Effector memory CD4-positive, alpha-beta T cell (primary cell): Measurements from ENCODE around the gene WDR13.
"Not testable (repeated sequence)": the region's sequence is repeated elsewhere in the genome, so short reads cannot be mapped to it uniquely, and the experiment has no call there.

Experiments
- DNase-seq, 3 donors: peaks; one replicate each; pipeline ENCODE4 v3.0.0-alpha.2; 2020
- H3K27ac ChIP-seq: 2 replicates; pipeline ENCODE4 v1.7.0; 2013; ENCODE audit warnings: mild to moderate bottlenecking, low read length, moderate library complexity; ENCODE audit not compliant: insufficient read depth, poor library complexity, severe bottlenecking
- H3K27me3 ChIP-seq: replicated peaks from 2 replicates; pipeline ENCODE4 v1.7.0; 2013; ENCODE audit warnings: mild to moderate bottlenecking, low read length; ENCODE audit not compliant: insufficient read depth, control insufficient read depth, poor library complexity, severe bottlenecking
- H3K36me3 ChIP-seq: 2 replicates; pipeline ENCODE4 v1.7.0; 2013; ENCODE audit warnings: mild to moderate bottlenecking, low read length, moderate library complexity; ENCODE audit not compliant: control insufficient read depth, insufficient read depth
- H3K4me1 ChIP-seq: 2 replicates; pipeline ENCODE4 v1.7.0; 2013; ENCODE audit warnings: low read length, mild to moderate bottlenecking; ENCODE audit not compliant: control insufficient read depth, insufficient read depth, poor library complexity, severe bottlenecking
- H3K4me3 ChIP-seq: 2 replicates; pipeline ENCODE4 v1.7.0; 2013; ENCODE audit warnings: low read length, low read depth, mild to moderate bottlenecking; ENCODE audit not compliant: insufficient read depth, poor library complexity, severe bottlenecking
- H3K9me3 ChIP-seq: 2 replicates; pipeline ENCODE4 v1.7.0; 2013; ENCODE audit warnings: mild to moderate bottlenecking, low read length, moderate library complexity; ENCODE audit not compliant: control insufficient read depth

Gene WDR13

GRCh38 chrX:48648336-48648751, 51.1 kb downstream of the WDR13 start:
- no peaks in the 10 kb centered on the region for H3K9me3 ChIP-seq
- no peaks in the 10 kb centered on the region for H3K36me3 ChIP-seq
- H3K27me3 ChIP-seq = no peaks in the 10 kb centered on the region
- H3K4me3 ChIP-seq = no peak overlapping the region
- H3K4me1 ChIP-seq = no peaks in the 10 kb centered on the region
- DNase-seq = peak; percentile 2 to 13 (median 12)
- H3K27ac ChIP-seq = no peak overlapping the region

GRCh38 chrX:48649102-48649501, 51.8 kb downstream of the WDR13 start:
- H3K9me3 ChIP-seq = no peaks in the 10 kb centered on the region
- no peak overlapping the region for H3K27ac ChIP-seq
- H3K27me3 ChIP-seq = no peaks in the 10 kb centered on the region
- no peaks in the 10 kb centered on the region for H3K36me3 ChIP-seq
- H3K4me1 ChIP-seq = no peaks in the 10 kb centered on the region
- DNase-seq = no peak
- no peak overlapping the region for H3K4me3 ChIP-seq

DNA sequence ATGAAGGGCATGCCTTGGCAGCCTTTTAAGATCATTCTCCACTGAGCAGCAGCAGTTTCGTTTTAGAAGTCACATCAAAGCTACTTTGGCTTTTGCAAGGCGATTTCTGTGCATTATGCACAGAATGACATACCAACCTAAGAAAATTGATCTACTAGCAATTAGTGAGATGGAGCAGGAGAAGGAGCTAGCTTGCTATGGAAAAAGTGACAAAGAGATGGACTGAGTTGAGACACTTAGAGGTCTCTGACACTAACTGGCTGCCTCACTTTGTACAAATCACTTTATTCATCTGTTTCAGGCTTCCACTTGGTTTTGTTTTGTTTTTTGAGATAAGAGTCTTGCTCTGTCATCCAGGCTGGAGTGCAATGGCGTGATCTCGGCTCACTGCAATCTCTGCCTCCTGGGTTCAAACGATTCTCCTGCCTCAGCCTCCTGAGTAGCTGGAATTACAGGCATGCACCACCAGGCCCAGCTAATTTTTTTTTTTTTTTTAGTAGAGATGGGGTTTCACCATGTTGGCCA, 54.8 kb downstream of the WDR13 start:
- not testable (repeated sequence) for H3K27me3 ChIP-seq, H3K9me3 ChIP-seq, H3K4me3 ChIP-seq, H3K4me1 ChIP-seq, H3K27ac ChIP-seq, DNase-seq, H3K36me3 ChIP-seq

DNA sequence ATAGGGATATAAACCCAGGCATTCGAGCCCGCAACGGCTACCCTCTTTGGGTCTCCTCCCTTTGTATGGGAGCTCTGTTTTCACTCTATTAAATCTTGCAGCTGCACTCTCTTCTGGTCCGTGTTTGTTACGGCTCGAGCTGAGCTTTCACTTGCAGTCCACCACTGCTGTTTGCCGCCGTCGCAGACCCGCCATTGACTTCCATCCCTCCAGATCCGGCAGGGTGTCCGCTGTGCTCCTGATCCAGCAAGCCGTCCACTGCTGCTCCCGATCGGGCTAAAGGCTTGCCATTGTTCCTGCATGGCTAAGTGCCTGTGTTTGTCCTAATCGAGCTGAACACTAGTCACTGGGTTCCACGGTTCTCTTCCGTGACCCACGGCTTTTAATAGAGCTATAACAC, 57.5 kb downstream of the WDR13 start:
- not testable (repeated sequence) for H3K27me3 ChIP-seq, DNase-seq, H3K4me1 ChIP-seq, H3K9me3 ChIP-seq, H3K36me3 ChIP-seq, H3K4me3 ChIP-seq, H3K27ac ChIP-seq
